ENCODE results near the gene ATPAF2.
A peak's percentile ranks its signal among the peaks of the same experiment; 100 is the strongest.

ATPAF2 gene

DNA sequence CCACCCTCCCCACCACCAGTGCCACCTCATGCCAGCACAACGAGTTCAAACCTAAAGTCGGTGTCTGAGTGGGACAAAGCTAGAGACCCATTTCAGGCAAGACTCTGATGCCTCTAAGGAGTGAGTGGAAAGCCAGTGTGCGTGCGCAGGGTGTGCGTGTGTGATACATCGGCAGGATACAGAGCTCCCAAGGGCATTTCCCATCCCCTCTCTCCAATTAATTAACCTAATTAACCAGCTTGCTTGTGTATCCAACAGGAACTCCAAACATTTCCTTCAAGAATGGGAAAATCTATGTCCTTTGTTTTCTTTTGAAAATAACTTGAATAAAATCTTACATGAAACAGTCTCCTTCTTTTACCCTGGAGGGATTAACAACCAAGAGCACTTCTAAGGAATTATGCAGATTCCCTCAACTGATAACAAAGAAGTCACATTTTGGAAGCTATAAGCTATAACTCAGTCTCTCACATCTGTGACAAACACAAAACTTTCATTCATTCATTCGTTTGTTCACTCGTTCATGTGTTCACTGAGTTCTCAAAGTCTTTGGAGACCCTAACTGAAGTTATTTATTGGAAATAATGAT, 9.9 kb downstream of the ATPAF2 start:
- Mint-ChIP-seq H3K27ac (no peak overlapping the region), H3K36me3 (ENCODE audit: low read depth) (no peaks in the 10 kb centered on the region), H3K4me3 (no peak overlapping the region), H3K9me3 (no peaks in the 10 kb centered on the region), H3K27me3 (ENCODE audit: low read depth, poor library complexity) (no peaks in the 10 kb centered on the region), H3K4me1 (peaks cover 31% of the 10 kb centered on the region)
- TF ChIP-seq, protein P1, sequence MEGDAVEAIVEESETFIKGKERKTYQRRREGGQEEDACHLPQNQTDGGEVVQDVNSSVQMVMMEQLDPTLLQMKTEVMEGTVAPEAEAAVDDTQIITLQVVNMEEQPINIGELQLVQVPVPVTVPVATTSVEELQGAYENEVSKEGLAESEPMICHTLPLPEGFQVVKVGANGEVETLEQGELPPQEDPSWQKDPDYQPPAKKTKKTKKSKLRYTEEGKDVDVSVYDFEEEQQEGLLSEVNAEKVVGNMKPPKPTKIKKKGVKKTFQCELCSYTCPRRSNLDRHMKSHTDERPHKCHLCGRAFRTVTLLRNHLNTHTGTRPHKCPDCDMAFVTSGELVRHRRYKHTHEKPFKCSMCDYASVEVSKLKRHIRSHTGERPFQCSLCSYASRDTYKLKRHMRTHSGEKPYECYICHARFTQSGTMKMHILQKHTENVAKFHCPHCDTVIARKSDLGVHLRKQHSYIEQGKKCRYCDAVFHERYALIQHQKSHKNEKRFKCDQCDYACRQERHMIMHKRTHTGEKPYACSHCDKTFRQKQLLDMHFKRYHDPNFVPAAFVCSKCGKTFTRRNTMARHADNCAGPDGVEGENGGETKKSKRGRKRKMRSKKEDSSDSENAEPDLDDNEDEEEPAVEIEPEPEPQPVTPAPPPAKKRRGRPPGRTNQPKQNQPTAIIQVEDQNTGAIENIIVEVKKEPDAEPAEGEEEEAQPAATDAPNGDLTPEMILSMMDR (IDR thresholded peaks at IDR 0.05): no peak
- DNase-seq: no peak

DNA sequence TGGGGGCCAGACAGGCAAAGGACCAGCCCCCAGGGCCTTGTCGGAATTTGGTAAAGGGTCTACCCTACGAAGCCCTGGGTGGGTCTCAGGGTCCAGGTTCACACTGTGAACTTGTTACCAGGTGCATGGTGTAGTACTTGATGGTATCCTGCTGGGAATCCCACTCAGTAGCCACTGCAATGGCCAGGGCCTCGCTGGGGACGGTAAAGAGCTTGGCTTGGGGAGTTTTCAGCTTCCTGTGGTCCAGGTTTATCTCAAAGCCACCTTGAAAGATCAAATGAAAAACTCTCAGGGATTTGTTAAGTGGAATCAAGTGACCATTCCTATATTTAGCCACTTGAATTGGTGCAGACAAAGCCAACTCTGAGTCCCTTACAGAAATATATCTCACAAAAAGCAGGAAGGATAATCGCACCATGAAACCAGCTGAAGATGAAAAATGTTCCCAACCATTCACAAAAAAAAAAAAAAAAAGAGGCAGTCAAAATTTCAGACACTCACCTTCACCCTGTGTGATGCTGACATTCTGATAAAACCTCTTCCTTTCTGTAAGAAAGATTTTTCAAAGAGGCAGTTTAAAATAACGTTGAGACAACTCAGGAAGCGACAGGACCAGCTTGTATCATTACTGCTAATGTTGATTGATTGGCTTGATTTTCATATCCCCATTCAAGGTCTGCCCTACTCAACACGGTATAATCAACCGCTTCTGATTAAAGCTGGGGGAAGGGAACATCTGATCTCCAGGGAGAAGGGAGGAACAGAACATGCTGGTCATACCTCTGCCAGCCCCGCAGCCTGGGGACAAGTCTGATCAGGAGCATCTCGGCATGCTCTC, 10.6 kb downstream of the ATPAF2 start:
- Mint-ChIP-seq H3K36me3 (ENCODE audit: low read depth) (no peaks in the 10 kb centered on the region), H3K27ac (peak overlapping the region; percentile 52), H3K4me3 (no peak overlapping the region), H3K4me1 (peaks cover 31% of the 10 kb centered on the region), H3K27me3 (ENCODE audit: low read depth, poor library complexity) (no peaks in the 10 kb centered on the region), H3K9me3 (no peaks in the 10 kb centered on the region)
- TF ChIP-seq, protein P1 (IDR thresholded peaks at IDR 0.05): no peak
- no peak for DNase-seq

- H3K27me3 Mint-ChIP-seq (ENCODE audit: low read depth, poor library complexity): no peaks in the 10 kb centered on the region
- no peaks in the 10 kb centered on the region for H3K36me3 Mint-ChIP-seq (ENCODE audit: low read depth)
- TF ChIP-seq, protein P1 (IDR thresholded peaks at IDR 0.05): no peak
- H3K4me3 Mint-ChIP-seq: no peak overlapping the region
- peaks cover 23% of the 10 kb centered on the region for H3K4me1 Mint-ChIP-seq
- DNase-seq: no peak
- H3K9me3 Mint-ChIP-seq: no peaks in the 10 kb centered on the region
- no peak overlapping the region for H3K27ac Mint-ChIP-seq
These were observed 11.7 kb downstream of the ATPAF2 start for GRCh38 chr17:18027280-18027679.

- Mint-ChIP-seq H3K4me1 (peaks cover 17% of the 10 kb centered on the region), H3K9me3 (no peaks in the 10 kb centered on the region), H3K4me3 (no peak overlapping the region), H3K27me3 (ENCODE audit: low read depth, poor library complexity) (no peaks in the 10 kb centered on the region), H3K36me3 (ENCODE audit: low read depth) (no peaks in the 10 kb centered on the region), H3K27ac (peak overlapping the region; percentile 23)
- TF ChIP-seq, protein P1 (IDR thresholded peaks at IDR 0.05): no peak
- no peak for DNase-seq
These were observed 12.8 kb downstream of the ATPAF2 start for GRCh38 chr17:18025945-18026776.

DNA sequence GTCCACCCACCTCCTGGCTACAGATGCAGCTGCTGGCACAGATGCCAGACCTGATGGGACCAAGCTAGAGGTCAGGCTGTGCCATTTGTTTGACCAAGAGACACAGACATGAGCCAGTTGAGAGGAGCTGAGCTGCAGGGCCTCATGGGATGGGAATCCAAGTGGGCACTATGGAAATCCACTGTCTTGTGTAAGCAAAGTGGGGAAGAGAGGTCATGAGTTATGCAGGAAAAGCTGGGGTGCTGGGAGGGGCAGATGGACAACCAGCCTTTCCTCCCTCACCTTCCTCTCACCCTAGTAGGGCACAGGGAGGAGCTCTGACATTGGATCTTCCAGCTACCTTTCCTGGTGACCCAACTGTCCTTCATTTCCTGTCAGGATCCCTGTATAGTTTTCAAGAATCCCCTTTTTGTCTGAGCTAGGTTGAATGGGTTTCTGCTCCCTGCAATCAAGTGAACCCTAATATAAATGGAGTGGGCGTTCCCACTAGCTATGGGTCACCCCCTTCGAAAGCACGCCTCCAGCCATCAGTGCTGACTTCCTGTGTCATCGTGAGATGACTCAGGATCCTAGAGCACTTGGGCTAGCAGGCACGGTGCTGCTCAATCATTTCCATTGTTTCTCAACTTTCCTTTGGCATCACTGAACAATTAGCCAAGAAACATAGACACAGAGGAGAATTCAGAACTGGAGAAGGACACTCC, 13.6 kb downstream of the ATPAF2 start:
- Mint-ChIP-seq H3K4me3 (no peak overlapping the region), H3K9me3 (no peaks in the 10 kb centered on the region), H3K27ac (peak overlapping the region; percentile 23), H3K36me3 (ENCODE audit: low read depth) (no peaks in the 10 kb centered on the region), H3K27me3 (ENCODE audit: low read depth, poor library complexity) (no peaks in the 10 kb centered on the region), H3K4me1 (peaks cover 17% of the 10 kb centered on the region)
- DNase-seq: no peak
- TF ChIP-seq, protein P1 (IDR thresholded peaks at IDR 0.05): no peak

Data from nephron progenitor cell (in vitro differentiated cells).